Ascending aorta (tissue), 2 donors: ENCODE data around the gene C16orf46. TPM values are rescaled to one million over a fixed set of nuclear protein-coding genes. Genes with fewer than 3 reads are reported as not detected.

ENCODE experiments used
- DNase-seq, 2 donors: peaks; one replicate each; pipeline ENCODE4 v3.0.0-alpha.2; 2019; ENCODE audit warnings: low spot score in 2 of 2
- H3K27ac ChIP-seq, 2 donors: fragments of 200-600 bp; sonication (generic); one replicate each; pipeline ENCODE4 v1.5.1; 2016 to 2017; ENCODE audit warnings: mild to moderate bottlenecking in 1 of 2
- H3K27me3 ChIP-seq: fragments of 200-600 bp; sonication (generic); one replicate; pipeline ENCODE4 v1.5.1; 2017
- H3K36me3 ChIP-seq, 2 donors: fragments of 200-600 bp; sonication (generic); one replicate each; pipeline ENCODE4 v1.5.1; 2016
- H3K4me1 ChIP-seq, 2 donors: fragments of 200-600 bp; sonication (generic); one replicate each; pipeline ENCODE4 v1.5.1; 2016 to 2017; ENCODE audit warnings: mild to moderate bottlenecking in 1 of 2
- H3K4me3 ChIP-seq, 2 donors: fragments of 200-600 bp; sonication (generic); one replicate each; pipeline ENCODE4 v1.5.1; 2016 to 2017; ENCODE audit warnings: mild to moderate bottlenecking in 1 of 2
- H3K9me3 ChIP-seq, 2 donors: fragments of 200-600 bp; sonication (generic); one replicate each; pipeline ENCODE4 v1.5.1; 2016
- intact Hi-C: fragments of 100-400 bp; cut with DNase I; formaldehyde crosslinking; loops from one replicate; pipeline ENCODE4 v1.15.1; 2023
- total RNA-seq: library from RNA; depleted of rRNA; stranded (reverse); fragments of >200 nt; gene quantifications from one replicate; pipeline ENCODE4 v1.1.0, GENCODE V29; 2016
- TF ChIP-seq, protein P1 (sequence below), 3 experiments: fragments of 200-600 bp in 2 of 3; fragments of 450-650 bp in 1 of 3; sonication (generic) in 2 of 3; IDR thresholded peaks; one replicate each; pipeline ENCODE4 v1.5.1; 2016 to 2019; ENCODE audit warnings: antibody characterized with exemption in 3 of 3, mild to moderate bottlenecking in 1 of 3, moderate library complexity in 1 of 3

Gene C16orf46
- total RNA-seq, 1 donor from 2014 or later: not detected

DNA sequence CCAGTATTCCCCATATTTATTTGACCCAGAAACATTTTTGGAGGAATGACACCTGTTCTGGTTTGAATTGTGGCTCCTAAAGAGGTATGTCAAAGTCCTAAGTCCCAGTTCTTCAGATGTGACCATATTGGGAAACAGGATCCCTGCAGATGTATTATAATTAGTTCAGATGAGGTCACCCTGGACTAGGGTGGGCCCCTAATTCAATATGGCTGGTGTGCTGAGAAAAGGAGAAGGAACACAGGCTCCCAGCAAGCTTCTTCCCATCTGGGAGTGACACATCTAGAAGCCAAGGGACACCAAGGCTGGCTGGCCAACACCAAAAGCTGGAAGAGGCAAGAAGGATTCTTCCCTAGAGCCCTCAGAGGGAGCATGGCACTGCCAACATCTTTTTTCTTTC is 22.9 kb upstream of the C16orf46 start:
- intact Hi-C loops: loop anchor here (5.0 to 10.0 kb wide), 2 partner anchors 195 to 342 kb away; partner anchors contain the start of gene CMIP
- Histone ChIP-seq H3K4me1 (no peaks in the 10 kb centered on the region), H3K9me3 (no peaks in the 10 kb centered on the region), H3K4me3 (no peak overlapping the region), H3K27me3 (no peaks in the 10 kb centered on the region), H3K36me3 (no peaks in the 10 kb centered on the region), H3K27ac (no peak overlapping the region)
- no peak for DNase-seq
- TF ChIP-seq, protein P1, sequence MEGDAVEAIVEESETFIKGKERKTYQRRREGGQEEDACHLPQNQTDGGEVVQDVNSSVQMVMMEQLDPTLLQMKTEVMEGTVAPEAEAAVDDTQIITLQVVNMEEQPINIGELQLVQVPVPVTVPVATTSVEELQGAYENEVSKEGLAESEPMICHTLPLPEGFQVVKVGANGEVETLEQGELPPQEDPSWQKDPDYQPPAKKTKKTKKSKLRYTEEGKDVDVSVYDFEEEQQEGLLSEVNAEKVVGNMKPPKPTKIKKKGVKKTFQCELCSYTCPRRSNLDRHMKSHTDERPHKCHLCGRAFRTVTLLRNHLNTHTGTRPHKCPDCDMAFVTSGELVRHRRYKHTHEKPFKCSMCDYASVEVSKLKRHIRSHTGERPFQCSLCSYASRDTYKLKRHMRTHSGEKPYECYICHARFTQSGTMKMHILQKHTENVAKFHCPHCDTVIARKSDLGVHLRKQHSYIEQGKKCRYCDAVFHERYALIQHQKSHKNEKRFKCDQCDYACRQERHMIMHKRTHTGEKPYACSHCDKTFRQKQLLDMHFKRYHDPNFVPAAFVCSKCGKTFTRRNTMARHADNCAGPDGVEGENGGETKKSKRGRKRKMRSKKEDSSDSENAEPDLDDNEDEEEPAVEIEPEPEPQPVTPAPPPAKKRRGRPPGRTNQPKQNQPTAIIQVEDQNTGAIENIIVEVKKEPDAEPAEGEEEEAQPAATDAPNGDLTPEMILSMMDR (IDR thresholded peaks at IDR 0.05): no peak

DNA sequence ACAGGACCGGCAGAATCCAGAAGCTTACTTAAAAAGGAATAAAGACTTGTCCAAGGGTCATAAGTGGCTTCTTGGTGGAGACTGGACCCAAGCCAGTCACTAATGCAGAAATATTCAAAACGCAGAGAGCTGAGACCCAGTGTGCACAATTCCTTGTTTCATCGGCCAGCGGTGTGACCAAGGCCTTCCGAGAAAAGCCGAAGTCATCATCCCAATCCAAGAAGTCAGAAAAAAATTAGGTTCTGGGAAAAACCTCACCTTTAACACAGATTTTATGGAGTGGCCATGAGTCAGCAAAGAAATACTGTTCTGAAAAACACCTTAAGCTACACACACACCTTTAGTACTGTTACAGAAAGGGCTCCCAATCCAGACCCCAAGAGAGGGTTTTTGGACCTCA is 20.2 kb upstream of the C16orf46 start:
- Histone ChIP-seq H3K4me1 (no peaks in the 10 kb centered on the region), H3K27ac (peak overlapping the region; percentile 63 to 78), H3K4me3 (peak overlapping the region in 1 of 2 donors; percentile 18), H3K9me3 (no peaks in the 10 kb centered on the region), H3K27me3 (no peaks in the 10 kb centered on the region), H3K36me3 (no peaks in the 10 kb centered on the region)
- intact Hi-C loops: loop anchor here (5.0 to 10.0 kb wide), 2 partner anchors 192 to 345 kb away; partner anchors contain the start of gene CMIP
- no peak for DNase-seq
- TF ChIP-seq, protein P1 (IDR thresholded peaks at IDR 0.05): no peak

DNA sequence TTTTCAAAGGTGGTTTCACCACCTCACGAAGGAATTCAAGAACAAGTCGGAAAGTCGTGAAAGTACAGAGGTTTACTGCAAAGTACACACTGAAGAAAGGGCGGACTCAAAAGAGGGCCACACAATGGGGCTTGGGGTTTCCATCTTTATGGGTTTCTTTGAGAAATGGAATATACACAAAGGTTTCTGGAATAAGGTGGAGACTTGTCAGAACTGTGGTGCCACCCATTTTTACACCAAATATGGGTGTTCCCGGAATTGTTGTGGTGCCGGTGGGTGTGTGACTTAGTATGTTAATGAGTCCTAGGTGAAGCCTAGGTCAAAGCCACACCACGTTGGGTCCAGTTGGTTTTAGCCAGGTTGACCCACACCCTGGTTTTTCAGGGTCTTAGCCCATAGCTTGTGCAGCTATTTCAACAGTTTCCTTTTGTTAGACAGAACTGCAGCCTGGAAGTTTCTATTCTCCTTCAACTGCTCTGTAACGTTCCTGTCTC is 19.7 kb upstream of the C16orf46 start:
- intact Hi-C loops: loop anchor here (1.0 to 10.0 kb wide), 6 partner anchors 20 to 346 kb away; partner anchors contain the start of genes ATMIN, CMC2 and CMIP
- no peaks in the 10 kb centered on the region for H3K9me3 ChIP-seq
- no peaks in the 10 kb centered on the region for H3K4me1 ChIP-seq
- peak overlapping the region; percentile 18 to 99 for H3K4me3 ChIP-seq
- H3K27me3 ChIP-seq: no peaks in the 10 kb centered on the region
- TF ChIP-seq, protein P1 (IDR thresholded peaks at IDR 0.05): no peak
- no peaks in the 10 kb centered on the region for H3K36me3 ChIP-seq
- H3K27ac ChIP-seq: peak overlapping the region; percentile 63 to 78
- DNase-seq: no peak

DNA sequence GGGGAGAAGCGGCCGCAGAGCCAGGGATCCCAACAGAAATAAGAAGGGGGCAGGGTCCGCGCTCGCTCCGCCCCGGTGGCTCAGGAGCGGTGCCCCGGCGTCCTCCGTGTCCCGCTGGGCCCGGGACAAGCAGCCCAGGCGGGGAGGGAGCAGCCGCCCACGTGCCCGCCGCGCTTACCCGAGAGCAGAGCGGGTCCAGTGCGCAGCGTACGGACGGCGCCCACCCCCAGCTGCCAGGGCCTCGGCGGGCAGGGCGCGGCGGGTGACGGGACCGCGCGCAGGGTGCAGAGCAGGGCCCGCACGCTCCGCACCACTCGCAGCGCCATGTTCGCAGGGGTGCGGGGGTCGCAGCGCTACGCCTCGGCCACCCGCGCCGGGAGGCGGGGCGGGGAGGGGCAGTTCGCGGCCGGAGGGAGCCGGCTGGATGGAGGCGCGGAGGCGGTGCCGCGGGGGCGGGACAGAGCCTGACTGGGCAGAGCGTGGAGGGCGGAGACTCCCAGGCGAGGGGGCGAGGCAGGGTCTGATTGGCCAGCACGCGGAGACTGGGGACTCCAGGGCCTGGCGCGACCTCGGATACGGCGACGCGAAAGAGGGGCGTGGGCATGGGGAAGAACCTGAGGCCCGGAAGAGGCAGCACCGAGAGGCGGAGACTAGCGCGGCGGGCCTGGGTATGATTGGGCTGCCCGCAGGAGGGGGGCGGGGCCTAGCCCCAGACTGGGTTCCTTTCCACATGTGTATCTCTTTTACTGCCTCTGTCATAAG is 19.1 kb upstream of the C16orf46 start, which contains the start of gene GCSH:
TSS of gene GCSH (minus strand) at position 443 of the 762 bp plus-strand sequence. CDS start at position 326, 117 bp downstream.
- peak within 1 kb of the TSS; percentile 78 to 84 for H3K27ac ChIP-seq
- TF ChIP-seq, protein P1 (IDR thresholded peaks at IDR 0.05): no peak
- H3K36me3 ChIP-seq: no peaks in the 10 kb centered on the region
- no peaks in the 10 kb centered on the region for H3K4me1 ChIP-seq
- intact Hi-C loops: loop anchor here (1.0 to 10.0 kb wide), 6 partner anchors 20 to 346 kb away; partner anchors contain the start of genes ATMIN, CMC2 and CMIP
- H3K9me3 ChIP-seq: no peaks in the 10 kb centered on the region
- H3K4me3 ChIP-seq: peak within 1 kb of the TSS; percentile 90 to 99
- no peaks in the 10 kb centered on the region for H3K27me3 ChIP-seq
- DNase-seq: peak; percentile 97 to 99

DNA sequence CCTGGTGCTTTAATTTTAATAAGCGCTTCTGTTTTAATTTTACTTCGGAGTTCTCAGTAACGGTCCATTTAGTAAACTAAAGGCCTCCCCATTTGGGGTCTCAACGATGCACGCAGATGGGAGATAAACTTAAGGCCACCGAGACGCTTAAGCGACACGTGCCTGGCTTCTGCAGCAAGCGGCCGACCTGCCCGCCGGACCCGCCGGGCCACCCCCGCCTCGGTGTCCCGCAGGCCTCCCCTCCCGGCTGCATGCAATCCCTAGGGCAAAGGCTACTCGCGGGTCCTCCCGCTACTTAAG is 18.6 kb upstream of the C16orf46 start:
- no peak for DNase-seq
- Histone ChIP-seq H3K9me3 (no peaks in the 10 kb centered on the region), H3K27me3 (no peaks in the 10 kb centered on the region), H3K36me3 (no peaks in the 10 kb centered on the region), H3K4me1 (no peaks in the 10 kb centered on the region), H3K4me3 (peak overlapping the region; percentile 90 to 99), H3K27ac (peak overlapping the region; percentile 78 to 84)
- TF ChIP-seq, protein P1 (IDR thresholded peaks at IDR 0.05): no peak
- intact Hi-C loops: loop anchor here (5.0 to 10.0 kb wide), 2 partner anchors 191 to 347 kb away; partner anchors contain the start of gene CMIP
